SK-N-MC (cell line): ENCODE data around the gene DHRS7B.

Experiments
- DNase-seq: peaks from one replicate; pipeline ENCODE4 v3.0.0-alpha.2; 2011; ENCODE audit warnings: low read depth, low spot score
- H3K27ac ChIP-seq: fragments of 200-600 bp; sonication (generic); 2 replicates; pipeline ENCODE4 v1.5.1; 2016; ENCODE audit warnings: mixed run types
- H3K36me3 ChIP-seq: fragments of 200-600 bp; sonication (generic); 2 replicates; pipeline ENCODE4 v1.6.1; 2017; ENCODE audit warnings: antibody characterized with exemption, low read length, mixed read lengths; ENCODE audit not compliant: insufficient read depth
- H3K4me3 ChIP-seq: fragments of 200-600 bp; sonication (generic); 2 replicates; pipeline ENCODE4 v1.5.1; 2016
- H3K9ac ChIP-seq: fragments of 200-600 bp; sonication (generic); 2 replicates; pipeline ENCODE4 v1.8.0; 2017; ENCODE audit warnings: mixed run types, mixed read lengths; ENCODE audit not compliant: insufficient read length
- H3K9me3 ChIP-seq: fragments of 200-600 bp; sonication (generic); 2 replicates; pipeline ENCODE4 v1.6.1; 2017; ENCODE audit warnings: low read depth, mild to moderate bottlenecking, antibody characterized with exemption, low read length, moderate library complexity, mixed read lengths
- EZH2 ChIP-seq: fragments of 200-600 bp; sonication (generic); IDR thresholded peaks from one replicate; pipeline ENCODE4 v1.6.1; 2017; ENCODE audit warnings: antibody characterized with exemption
- FOXP2 ChIP-seq: optimal IDR thresholded peaks from 2 replicates; pipeline ENCODE3; 2011; ENCODE audit warnings: mild to moderate bottlenecking, moderate library complexity; ENCODE audit not compliant: insufficient read depth; ENCODE audit errors: extremely low read length, control extremely low read depth
- POLR2AphosphoS5 ChIP-seq: IDR thresholded peaks from 2 replicates; pipeline ENCODE4 v1.6.1; 2012; ENCODE audit warnings: mild to moderate bottlenecking, low read depth, low read length, borderline replicate concordance

The DHRS7B gene

GRCh38 chr17:21210411-21211076, 83.8 kb downstream of the DHRS7B start:
- DNase-seq = no peak
- no peak overlapping the region for H3K9ac ChIP-seq
- H3K27ac ChIP-seq = no peak overlapping the region
- H3K9me3 ChIP-seq = no peaks in the 10 kb centered on the region
- TF ChIP-seq POLR2AphosphoS5 = no peak
- no peak for TF ChIP-seq FOXP2
- no peak for TF ChIP-seq EZH2
- H3K36me3 ChIP-seq = peaks cover 31% of the 10 kb centered on the region; the same call in 1 of the 2 replicates
- no peak overlapping the region for H3K4me3 ChIP-seq

- no peak for DNase-seq
- peaks cover 31% of the 10 kb centered on the region; the same call in 1 of the 2 replicates for H3K36me3 ChIP-seq
- peak overlapping the region; percentile 99 for H3K9ac ChIP-seq
- no peak overlapping the region for H3K27ac ChIP-seq
- no peak for TF ChIP-seq POLR2AphosphoS5
- TF ChIP-seq EZH2 = no peak
- TF ChIP-seq FOXP2 = no peak
- peak overlapping the region; percentile 98 for H3K4me3 ChIP-seq
- no peaks in the 10 kb centered on the region for H3K9me3 ChIP-seq
Observed at GRCh38 chr17:21211825-21212479, 85.2 kb downstream of the DHRS7B start.

GRCh38 chr17:21212826-21213637, 86.3 kb downstream of the DHRS7B start:
- Histone ChIP-seq H3K9me3 (no peaks in the 10 kb centered on the region), H3K9ac (peak overlapping the region; percentile 99), H3K36me3 (peaks cover 31% of the 10 kb centered on the region; the same call in 1 of the 2 replicates), H3K4me3 (peak overlapping the region; percentile 98), H3K27ac (no peak overlapping the region; the same call in 1 of the 2 replicates)
- TF ChIP-seq POLR2AphosphoS5 (no peak), FOXP2 (no peak), EZH2 (no peak)
- no peak for DNase-seq

GRCh38 chr17:21213638-21214014, 86.9 kb downstream of the DHRS7B start:
- Histone ChIP-seq H3K9me3 (no peaks in the 10 kb centered on the region), H3K9ac (peak overlapping the region; percentile 99), H3K4me3 (peak overlapping the region; percentile 98), H3K27ac (peak overlapping the region; percentile 87), H3K36me3 (peaks cover 27% of the 10 kb centered on the region; the same call in 1 of the 2 replicates)
- no peak for DNase-seq
- TF ChIP-seq POLR2AphosphoS5 = no peak
- no peak for TF ChIP-seq FOXP2
- no peak for TF ChIP-seq EZH2

GRCh38 chr17:21214015-21214776, 87.4 kb downstream of the DHRS7B start, which contains the start of gene TMEM11:
TSS of gene TMEM11 (minus strand) at chr17:21214161. CDS start at chr17:21214152, 9 bp downstream.
- H3K9ac ChIP-seq = peak within 1 kb of the TSS; percentile 99
- peaks cover 21% of the 10 kb centered on the region; the same call in 1 of the 2 replicates for H3K36me3 ChIP-seq
- peak; percentile 10 for DNase-seq
- H3K27ac ChIP-seq = peak within 1 kb of the TSS; percentile 94
- H3K9me3 ChIP-seq = no peaks in the 10 kb centered on the region
- H3K4me3 ChIP-seq = peak within 1 kb of the TSS; percentile 98
- TF ChIP-seq FOXP2 (no peak), POLR2AphosphoS5 (peak; percentile 47; the same call in 1 of the 2 replicates)

GRCh38 chr17:21214777-21215541, 88.2 kb downstream of the DHRS7B start:
- TF ChIP-seq FOXP2 = no peak
- no peak for TF ChIP-seq POLR2AphosphoS5
- no peak for TF ChIP-seq EZH2
- no peak for DNase-seq
- Histone ChIP-seq H3K9ac (peak overlapping the region; percentile 80), H3K9me3 (no peaks in the 10 kb centered on the region), H3K4me3 (peak overlapping the region; percentile 98), H3K36me3 (peaks cover 13% of the 10 kb centered on the region; the same call in 1 of the 2 replicates), H3K27ac (peak overlapping the region; percentile 94)

GRCh38 chr17:21215935-21216334, 89.2 kb downstream of the DHRS7B start:
- Histone ChIP-seq H3K27ac (no peak overlapping the region), H3K36me3 (peaks cover 4% of the 10 kb centered on the region; the same call in 1 of the 2 replicates), H3K9ac (no peak overlapping the region), H3K9me3 (no peaks in the 10 kb centered on the region), H3K4me3 (no peak overlapping the region)
- no peak for TF ChIP-seq FOXP2
- TF ChIP-seq EZH2 = no peak
- TF ChIP-seq POLR2AphosphoS5 = no peak
- DNase-seq = no peak
